Posterior vena cava (tissue), 2 donors: ENCODE data around the gene ROGDI. TPM values are rescaled to one million over a fixed set of nuclear protein-coding genes. Genes with fewer than 3 reads are reported as not detected.
"Not testable (repeated sequence)": the region's sequence is repeated elsewhere in the genome, so short reads cannot be mapped to it uniquely, and the experiment has no call there.

Experiments
- DNase-seq: peaks from one replicate; pipeline ENCODE4 v3.0.0-alpha.2; 2020; ENCODE audit warnings: low spot score
- intact Hi-C, 2 donors: fragments of 100-400 bp; cut with DNase I; formaldehyde crosslinking; loops; one replicate each; pipeline versions ENCODE4 v1.14.1 to v1.14.2; 2022 to 2023
- total RNA-seq, 2 donors: library from RNA; stranded (reverse); fragmentation: NEBNext Ultra II Directional; extraction: Animal tissue kit (Norgen Biotek cat#: 25700); gene quantifications; one replicate each; pipeline ENCODE4 v1.2.1, GENCODE V29; 2021
- donor health status: DM: yes; HTN: yes; CAD: no.
- donor health status: DM: yes; HTN: yes; CAD: no.

ROGDI gene
- total RNA-seq, 2 donors from 2014 or later = 12.9 to 23.5 TPM

DNA sequence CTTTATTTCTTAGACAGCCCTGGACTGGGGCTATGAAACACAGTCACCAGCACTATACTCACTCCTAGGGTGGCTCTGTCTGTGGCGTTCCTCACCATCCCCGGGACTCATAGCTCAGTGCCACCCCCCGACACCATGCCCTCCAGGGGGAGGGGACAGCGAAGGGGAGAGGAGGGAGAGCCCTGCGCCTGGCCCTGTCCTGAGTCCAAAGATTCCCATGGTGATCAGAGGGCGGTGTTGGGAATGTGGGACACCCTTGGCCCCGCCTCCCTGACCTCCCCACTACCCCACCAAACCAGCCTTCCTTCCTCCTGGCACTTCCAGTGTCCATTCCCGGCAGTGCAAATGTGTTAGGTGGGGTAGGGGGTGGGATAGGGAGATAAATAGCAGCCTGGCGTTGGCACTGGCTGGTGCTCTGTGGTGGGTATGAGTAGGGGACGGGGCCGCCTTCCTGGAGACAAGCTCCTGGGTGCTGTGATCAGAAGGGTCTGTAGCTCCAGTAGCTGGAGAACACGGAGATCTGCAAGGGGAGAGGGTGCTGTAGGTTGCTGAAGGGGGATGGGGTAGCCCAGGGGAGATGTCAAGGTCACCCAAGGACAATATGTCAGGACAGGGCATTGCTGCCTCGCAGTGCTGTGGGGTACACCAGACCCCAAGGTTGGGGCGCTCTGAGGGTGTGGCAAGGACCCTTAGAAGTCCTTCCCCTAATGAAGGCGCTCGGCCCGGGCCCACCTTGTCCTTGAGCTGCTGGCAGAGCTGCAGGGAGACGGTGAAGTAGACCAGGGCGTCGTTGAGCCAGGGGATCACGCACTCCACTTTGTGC, 5.2 kb downstream of the ROGDI start:
- DNase-seq = no peak
- intact Hi-C loops = no loop called here

DNA sequence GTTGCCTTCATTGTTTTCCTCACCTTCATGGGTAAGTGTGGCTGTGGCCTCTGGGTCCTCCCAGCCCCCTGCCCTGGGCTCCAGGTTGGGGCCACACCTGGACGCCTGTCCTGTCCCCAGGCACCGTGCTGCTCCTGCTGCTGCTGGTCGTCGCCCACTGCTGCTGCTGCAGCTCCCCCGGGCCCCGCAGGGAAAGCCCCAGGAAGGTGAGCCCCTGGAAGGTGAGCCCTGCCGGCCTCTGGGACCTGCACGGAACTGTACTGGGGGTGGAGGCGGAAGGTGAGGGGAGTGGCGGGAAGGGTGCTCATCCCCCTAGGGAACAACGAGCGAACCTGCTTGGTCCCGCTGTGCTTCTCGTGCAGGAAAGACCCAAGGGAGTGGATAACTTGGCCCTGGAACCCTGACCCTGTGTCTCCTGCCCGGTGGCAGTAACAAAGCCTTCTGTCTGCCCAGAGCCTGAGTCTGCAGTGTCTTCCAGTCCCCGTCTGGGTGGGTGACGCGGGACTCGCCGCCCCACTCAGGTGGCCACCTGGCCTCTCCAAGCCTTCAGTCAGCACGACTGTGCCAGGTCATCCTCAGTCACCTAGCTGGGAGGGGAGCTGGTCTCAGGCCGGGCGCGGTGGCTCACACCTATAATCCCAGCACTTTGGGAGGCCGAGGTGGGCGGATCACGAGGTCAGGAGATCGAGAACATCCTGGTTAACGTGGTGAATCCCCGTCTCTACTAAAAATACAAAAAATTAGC, 6.4 kb downstream of the ROGDI start:
- intact Hi-C loops = no loop called here
- DNase-seq = no peak

DNA sequence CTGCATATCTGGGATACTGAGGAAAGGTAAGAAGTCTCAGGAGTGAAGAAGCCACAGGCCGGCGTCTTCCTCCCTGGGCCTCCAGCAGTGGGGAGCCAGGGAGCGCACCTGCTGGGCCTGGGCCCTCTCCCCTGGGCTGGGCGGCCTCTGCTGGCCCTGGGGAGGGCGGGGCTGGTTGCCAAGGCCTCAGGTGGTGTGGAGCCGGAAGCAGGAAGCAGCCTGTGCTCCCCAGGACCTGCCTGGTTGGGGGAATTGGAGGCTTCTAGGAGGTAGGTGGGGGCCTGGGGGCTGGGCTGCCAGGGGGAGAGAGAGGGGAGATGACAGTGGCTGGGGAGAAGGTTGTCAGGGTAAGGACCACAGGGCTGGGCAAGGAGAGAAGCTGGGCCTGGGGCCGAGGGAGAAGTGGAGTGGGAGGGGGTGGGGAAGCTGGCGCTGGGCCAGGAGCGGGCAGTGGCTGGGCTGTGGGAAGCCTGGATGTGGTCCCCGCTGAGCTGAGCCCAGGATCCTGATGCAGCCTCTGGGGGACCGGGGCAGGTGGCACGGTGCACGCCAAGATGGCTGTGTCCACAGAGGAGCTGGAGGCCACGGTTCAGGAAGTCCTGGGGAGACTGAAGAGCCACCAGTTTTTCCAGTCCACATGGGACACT, 7.1 kb downstream of the ROGDI start, which contains the start of gene SMIM22:
SMIM22 (plus strand) TSS at position 189 of the 647 bp plus-strand sequence; CDS start at position 555, 366 bp downstream.
- intact Hi-C loops = no loop called here
- DNase-seq = no peak

GRCh38 chr16:4792951-4793513, 9.4 kb downstream of the ROGDI start:
- intact Hi-C loops = no loop called here
- DNase-seq = no peak

DNA sequence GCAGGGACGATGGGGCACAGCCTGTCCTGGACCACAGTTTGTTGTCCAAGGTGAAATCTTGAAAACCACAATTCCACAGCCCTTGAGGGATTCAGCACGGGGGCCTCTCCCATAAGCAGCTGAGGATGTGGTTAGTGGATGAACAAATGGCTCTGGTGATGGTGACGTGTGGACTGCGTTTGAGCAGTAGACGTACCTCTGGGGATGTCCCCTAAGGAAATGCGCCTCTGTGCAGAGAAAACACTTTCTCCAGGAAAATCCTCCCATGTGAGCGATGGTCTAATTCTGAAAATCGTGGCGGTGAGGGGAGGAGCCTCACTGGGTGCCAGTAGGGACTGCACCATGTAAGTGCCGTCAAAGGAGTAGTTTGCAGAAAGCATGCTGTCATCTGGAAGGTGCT, 11.6 kb downstream of the ROGDI start:
- DNase-seq = no peak
- intact Hi-C loops = no loop called here

- no peak for DNase-seq
- intact Hi-C loops = no loop called here
Measured at GRCh38 chr16:4790261-4790660, 12.2 kb downstream of the ROGDI start.

- DNase-seq = no peak
- intact Hi-C loops = no loop called here
Measured at GRCh38 chr16:4788910-4789309, 13.5 kb downstream of the ROGDI start.

GRCh38 chr16:4788489-4788889, 13.9 kb downstream of the ROGDI start:
- DNase-seq = no peak
- intact Hi-C loops = no loop called here

DNA sequence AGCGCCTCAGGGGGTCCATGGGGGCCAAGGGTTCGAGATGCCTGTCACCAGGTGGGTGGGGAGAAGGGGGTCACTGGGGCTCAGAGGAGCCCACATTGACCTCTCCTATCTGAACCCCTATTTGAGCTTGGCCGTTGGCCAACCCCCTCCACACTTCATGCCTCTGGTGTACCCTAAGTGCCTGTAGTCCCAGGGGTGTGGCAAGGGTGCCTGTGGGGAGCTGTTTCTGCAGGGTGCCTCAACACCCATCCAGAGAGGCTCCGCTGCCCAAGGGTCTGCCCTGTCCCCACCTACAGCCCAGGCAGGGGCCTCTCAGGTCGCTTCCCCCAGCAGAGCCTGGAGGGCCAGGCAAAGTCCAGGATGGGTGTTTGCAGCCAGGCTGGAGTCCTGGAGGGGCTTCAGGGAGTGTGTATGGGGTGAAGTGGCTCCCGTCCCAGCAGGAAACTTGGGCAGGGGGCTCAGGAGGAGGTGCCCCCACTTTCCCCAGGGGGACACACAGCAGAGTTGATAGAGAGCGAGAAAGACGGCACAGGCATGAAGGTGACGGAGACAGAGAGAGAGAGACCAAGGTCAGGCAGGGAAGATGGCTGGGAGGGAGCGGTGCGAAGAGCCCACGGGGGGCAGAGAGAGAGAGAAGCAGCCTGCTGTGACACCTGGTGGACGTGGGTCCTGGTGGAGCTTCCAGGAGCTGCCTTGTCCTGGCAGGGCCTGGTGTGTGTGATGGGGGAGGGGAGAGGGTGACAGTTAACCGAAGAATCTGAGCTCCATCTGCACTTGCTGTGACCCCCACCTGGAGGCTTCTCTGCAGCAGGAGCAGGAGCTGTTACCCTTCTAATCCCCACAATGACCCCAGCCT, 14.6 kb downstream of the ROGDI start, which contains the start of gene SEPTIN12:
SEPTIN12 (minus strand) TSS at position 719 of the 856 bp plus-strand sequence; CDS start at position 19, 700 bp downstream.
- intact Hi-C loops = no loop called here
- DNase-seq = no peak

GRCh38 chr16:4787068-4787467, 15.4 kb downstream of the ROGDI start:
- intact Hi-C loops = no loop called here
- DNase-seq = no peak

- intact Hi-C loops = no loop called here
- no peak for DNase-seq
Measured at GRCh38 chr16:4785758-4786433, 16.5 kb downstream of the ROGDI start.

DNA sequence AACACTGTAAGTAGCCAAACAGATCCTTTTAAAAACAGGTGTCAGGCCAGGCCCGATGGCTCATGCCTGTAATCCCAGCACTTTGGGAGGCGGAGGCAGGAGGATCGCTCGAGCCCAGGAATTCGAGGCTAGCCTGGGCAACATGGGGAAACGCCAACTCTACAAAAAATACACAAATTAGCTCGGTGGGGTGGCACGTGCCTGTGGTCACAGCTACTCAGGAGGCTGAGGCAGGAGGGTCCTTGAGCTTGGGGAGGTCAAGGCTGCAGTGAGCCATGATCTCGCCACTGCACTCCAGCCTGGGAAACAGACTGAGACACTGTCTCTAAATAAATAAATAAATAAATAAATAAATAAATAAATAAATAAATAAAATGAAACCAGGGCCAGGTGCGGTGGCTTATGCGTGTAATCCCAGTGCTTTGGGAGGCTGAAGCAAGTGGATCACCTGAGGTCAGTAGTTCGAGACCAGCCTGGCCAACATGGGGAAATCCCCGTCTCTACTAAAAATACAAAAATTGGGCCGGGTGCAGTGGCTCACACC, 17.9 kb downstream of the ROGDI start:
- intact Hi-C loops = not testable (repeated sequence)

GRCh38 chr16:4783951-4784336, 18.5 kb downstream of the ROGDI start:
- intact Hi-C loops = no loop called here
- DNase-seq = no peak

More for the DNA sequence above, 17.9 kb downstream of the ROGDI start:
- not testable (repeated sequence) for DNase-seq

- intact Hi-C loops = no loop called here
- DNase-seq = no peak
Measured at GRCh38 chr16:4783251-4783950, 19.0 kb downstream of the ROGDI start.

- intact Hi-C loops = no loop called here
- DNase-seq = no peak
Measured at GRCh38 chr16:4780235-4780634, 22.2 kb downstream of the ROGDI start.

DNA sequence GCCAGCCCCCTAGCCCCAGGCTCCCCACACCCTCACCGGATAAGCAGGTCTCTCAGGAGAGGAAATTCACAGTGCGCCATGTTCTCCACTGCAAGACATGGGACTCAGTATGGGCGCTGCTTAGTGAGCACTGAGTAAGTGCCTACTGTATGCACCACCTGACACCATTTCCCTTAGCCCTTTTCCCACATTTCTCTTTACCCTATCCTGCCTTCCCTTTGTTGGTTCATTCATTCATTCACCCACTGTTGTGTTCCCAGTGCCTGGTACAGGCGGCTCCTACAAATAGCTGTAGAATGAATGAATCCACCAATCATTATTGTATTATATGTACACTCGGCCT, 24.4 kb downstream of the ROGDI start:
- DNase-seq = no peak
- intact Hi-C loops = no loop called here

DNA sequence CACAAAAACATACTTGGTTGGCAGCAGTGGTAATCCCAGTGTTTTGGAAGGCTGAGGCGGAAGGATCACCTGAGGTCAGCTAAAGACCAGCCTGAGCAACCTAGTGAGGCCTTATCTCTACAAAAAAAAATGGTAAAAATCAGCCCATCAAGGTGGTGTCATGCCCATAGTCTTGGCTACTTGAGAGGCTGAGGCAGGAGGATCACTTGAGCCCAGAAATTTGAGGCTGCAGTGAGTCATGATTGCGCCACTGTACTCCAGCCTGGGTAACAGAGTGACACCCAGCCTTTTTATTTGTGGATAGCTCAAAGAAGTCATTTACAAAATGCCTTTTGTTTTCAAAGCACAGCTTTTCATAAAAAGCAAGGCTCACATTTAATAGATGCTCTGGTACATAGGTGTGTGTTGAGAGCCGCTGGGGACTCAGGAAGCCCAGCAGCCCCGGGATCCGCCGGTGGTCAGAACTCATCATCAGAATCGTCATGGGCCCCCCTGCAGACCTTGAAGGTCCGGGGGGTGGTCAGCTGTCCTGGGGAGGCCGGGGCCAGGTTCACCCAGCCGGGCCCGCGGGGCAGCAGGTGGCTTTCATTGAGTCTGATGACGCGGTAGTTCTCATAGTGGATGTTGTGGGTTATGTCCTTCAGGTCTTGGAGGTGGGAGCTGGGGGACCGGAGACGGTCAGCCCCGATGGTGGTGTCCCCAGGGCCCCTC, 24.9 kb downstream of the ROGDI start:
- intact Hi-C loops = no loop called here
- DNase-seq = no peak
